ENCODE data around the gene SLAMF7.
A peak's percentile ranks its signal among the peaks of the same experiment; 100 is the strongest.

SLAMF7 gene

DNA sequence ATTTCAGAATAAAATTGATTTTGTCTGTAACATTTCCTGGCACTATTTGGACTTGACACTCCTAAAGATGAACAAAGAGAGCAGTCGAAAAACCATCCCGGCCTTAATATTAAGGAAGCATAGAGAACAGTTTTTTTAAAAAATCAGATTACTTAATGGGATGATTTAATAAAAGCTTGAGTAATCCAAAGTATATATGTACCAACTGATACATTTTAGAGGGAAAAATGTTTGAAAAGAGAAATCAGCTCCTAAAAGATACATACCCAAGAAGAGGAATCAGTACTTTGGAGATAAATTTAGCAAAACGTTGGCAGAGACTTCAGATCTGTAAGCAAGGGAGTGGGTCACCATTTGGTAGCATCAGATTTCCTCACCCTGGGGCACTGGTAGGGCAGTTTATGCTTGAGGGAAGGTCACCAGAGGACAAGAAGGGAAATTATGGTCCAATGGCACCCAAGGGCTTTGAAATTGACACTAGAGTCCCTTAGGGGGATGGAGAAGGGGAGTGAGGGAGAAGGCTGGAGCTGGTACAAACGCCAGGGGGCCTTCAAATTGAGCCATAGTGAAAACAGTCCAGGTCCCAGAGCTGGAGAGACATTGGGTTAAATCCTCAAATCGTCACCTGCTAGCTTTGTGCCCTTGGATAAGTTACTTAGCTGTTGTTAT, 5.9 kb downstream of the SLAMF7 start:
- no peak for DNase-seq (ENCODE audit: extremely low read depth in 1 of 2, low read depth in 1 of 2)

DNA sequence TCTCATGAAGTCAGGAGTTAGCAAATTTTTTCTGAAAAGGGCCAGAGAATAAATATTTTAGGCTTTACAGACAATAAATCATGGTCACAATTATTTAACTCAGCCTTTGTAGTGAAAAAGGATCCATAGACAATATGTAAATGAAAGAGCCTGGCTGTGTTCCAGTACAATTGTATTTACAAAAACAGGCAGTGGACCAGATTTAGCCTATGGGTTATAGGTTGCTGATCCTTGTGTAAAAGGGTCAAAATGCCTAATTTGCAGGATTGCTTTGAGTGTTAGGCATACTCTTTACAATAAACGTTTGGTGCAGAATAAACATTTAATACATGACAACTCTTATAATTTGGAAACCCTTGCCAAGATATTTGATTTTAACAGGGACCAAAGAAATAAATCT, 6.5 kb downstream of the SLAMF7 start:
- no peak for DNase-seq (ENCODE audit: extremely low read depth in 1 of 2, low read depth in 1 of 2)

GRCh38 chr1:160746836-160747500, 7.9 kb downstream of the SLAMF7 start:
- DNase-seq (ENCODE audit: extremely low read depth in 1 of 2, low read depth in 1 of 2) = no peak

DNA sequence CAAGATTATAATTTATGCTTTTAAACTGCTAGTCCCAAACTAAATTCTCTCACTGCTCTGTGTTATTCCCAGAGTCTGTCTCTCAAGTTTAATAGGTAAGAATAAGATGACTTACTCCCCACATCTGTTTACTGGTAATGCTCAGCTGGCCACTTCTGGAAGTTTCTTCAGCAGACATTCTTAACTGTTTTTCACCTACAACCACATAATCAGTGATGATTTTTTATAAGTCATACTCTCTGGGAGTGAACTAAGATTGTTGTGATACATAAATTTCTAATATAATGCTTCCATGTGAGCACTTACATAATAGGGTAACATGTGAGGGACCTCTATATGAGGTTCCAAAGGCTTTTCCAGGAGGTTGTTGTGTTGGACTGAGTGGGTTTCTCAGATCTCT, 8.7 kb downstream of the SLAMF7 start:
- DNase-seq (ENCODE audit: extremely low read depth in 1 of 2, low read depth in 1 of 2) = no peak

- no peak for DNase-seq (ENCODE audit: extremely low read depth in 1 of 2, low read depth in 1 of 2)
Measured at GRCh38 chr1:160748181-160748877, 9.3 kb downstream of the SLAMF7 start.

DNA sequence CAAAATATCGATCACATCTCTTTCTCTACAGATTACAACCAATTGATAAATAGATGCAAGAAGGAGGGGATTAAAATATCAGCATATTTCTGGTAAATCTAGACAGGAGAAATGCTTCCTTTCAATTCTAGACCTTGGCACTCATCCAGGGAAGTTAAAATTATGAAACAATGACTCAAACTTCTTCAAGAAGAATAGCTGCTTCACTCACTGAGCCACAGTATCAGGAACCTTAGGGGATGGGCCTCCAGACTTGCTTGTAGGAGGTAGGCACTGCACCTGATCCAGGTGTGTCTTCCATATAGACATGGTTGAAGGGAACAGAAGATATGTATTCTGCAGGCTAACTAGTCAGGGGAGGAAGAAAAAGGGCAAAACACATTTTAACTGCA, 9.8 kb downstream of the SLAMF7 start:
- DNase-seq (ENCODE audit: extremely low read depth in 1 of 2, low read depth in 1 of 2) = no peak

- DNase-seq (ENCODE audit: extremely low read depth in 1 of 2, low read depth in 1 of 2) = no peak
Measured at GRCh38 chr1:160750608-160751007, 11.6 kb downstream of the SLAMF7 start.

- DNase-seq (ENCODE audit: extremely low read depth in 1 of 2, low read depth in 1 of 2) = no peak
Measured at GRCh38 chr1:160752406-160752805, 13.4 kb downstream of the SLAMF7 start.

GRCh38 chr1:160752924-160753323, 13.9 kb downstream of the SLAMF7 start:
- DNase-seq (ENCODE audit: extremely low read depth in 1 of 2, low read depth in 1 of 2) = no peak

DNA sequence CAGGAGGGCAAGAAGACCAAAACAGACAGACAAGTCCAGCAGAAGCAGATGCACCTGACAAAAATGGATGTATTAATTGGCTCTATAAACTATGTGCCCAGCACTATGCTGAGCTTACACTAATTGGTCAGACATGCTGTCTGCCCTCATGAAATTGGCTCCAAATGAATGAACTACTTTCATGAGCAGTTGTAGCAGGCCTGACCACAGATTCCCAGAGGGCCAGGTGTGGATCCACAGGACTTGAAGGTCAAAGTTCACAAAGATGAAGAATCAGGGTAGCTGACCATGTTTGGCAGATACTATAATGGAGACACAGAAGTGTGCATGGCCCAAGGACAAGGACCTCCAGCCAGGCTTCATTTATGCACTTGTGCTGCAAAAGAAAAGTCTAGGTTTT, 14.5 kb downstream of the SLAMF7 start:
- DNase-seq (ENCODE audit: extremely low read depth in 1 of 2, low read depth in 1 of 2) = no peak

DNA sequence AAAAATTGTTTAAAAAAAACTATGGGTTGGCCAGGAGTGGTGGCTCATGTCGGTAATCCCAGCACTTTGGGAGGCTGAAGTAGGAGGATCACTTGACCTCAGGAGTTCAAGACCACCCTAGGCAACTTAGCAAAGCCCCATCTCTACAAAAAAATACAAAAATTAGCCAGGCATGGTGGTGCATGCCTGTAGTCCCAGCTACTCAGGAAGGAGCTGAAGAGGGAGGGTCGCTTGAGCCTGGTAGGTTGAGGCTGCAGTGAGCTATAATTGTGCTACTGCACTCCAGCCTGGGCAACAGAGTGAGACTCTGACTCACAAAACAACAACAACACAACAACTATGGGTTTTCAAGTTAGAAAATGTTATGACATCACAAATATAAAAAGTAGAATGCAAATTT, 16.4 kb downstream of the SLAMF7 start:
- DNase-seq (ENCODE audit: extremely low read depth in 1 of 2, low read depth in 1 of 2) = no peak

DNA sequence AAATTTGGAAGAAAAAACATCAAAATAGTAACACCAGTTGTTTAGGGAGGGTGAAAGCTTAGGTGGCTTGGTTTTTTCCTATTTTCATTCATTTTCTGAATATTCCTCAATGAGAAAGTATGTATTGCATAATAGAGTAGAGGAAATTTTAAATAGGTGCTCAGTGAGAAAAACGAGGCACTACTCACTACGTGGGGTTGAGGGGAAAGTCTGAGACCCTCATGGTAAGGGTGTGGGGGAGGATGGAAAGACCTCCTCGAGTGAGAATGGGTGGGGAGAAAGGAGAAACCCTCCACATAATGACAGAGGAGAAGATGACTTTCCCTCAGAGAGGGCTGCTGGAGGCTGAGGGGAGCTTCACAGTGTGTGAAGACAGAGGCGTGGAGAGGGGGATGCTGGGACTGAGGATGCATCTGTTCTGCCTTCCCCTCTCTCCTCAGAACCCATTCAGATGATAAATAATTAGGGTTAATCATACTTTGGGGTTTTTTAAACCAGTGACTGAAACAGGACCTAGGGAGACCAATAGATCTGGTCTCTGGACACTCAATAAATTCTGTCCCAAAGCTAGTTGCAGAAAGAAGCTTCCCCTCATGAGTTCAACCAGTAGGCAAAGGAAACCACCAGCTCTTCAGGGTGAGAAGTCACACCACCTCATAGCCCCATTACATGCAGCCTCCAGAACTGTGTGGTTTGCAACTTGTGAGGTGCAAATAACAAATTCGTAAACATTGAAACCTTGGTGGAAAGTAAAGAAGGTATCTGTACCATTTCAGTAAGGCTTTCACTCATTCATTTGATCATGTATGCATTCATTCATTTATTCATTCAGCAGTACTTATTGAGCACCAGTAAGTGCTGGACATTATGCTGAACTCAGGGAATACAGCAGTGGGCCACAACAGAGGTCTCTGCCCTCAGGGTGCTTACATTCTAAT, 17.1 kb downstream of the SLAMF7 start:
- DNase-seq (ENCODE audit: extremely low read depth in 1 of 2, low read depth in 1 of 2) = no peak

GRCh38 chr1:160756849-160757201, 17.8 kb downstream of the SLAMF7 start:
- DNase-seq (ENCODE audit: extremely low read depth in 1 of 2, low read depth in 1 of 2) = no peak

DNA sequence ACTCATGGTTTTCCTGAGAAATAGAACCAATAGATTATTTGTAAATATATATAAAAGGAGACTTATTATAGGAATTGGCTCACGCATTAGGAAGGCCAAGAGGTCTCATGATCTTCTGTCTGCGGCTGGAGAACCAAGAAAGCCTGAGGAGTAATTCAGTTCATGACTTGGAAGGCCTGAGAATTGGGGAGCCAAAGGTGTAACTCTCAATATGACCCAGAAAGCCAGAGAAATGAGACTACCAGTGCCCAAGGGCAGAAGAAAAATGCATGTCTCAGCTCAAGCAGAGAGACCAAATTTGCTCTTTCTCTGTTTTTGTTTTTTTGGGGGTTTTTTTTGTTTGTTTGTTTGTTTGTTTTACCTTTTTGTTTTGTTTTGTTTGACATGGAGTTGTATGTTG, 19.5 kb downstream of the SLAMF7 start:
- DNase-seq (ENCODE audit: extremely low read depth in 1 of 2, low read depth in 1 of 2) = no peak

DNA sequence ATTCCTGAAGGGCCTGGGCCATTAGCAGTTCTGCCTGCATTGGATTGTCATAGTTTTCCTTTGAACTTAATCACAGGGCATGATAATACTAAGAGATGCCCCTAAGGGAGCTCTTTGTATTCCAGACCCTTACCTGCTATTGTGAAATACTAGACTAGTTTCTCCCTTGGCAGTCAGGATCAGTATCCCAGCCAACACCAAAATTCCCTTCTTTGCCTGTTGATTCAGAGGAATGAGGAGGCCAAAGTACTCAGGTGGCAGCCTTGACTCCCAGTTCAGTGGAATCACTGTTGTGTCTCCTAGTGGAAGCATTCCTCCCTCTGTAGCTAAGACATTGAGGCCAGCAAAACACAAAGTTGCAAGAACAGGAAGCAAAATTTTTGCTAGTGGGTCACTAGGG, 20.7 kb downstream of the SLAMF7 start:
- DNase-seq (ENCODE audit: extremely low read depth in 1 of 2, low read depth in 1 of 2) = no peak

DNA sequence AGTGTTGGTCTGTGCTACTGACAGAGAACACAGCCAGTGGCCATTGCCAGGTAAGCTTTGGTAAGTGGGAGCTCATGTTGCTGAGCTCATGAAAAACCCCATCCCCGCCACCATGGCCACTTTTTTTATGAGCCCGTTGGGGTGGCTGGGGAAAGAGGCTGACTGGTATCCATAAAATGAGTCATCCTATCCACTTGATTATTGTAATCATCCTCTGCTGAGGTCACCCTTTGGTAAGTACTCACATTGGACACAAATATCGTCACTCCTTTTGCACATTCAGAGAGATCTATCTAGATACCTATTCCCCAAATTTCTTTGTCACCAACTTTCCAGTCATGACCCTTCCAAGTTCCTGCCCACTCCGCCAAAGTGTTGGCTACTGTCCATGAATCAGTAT, 22.0 kb downstream of the SLAMF7 start:
- no peak for DNase-seq (ENCODE audit: extremely low read depth in 1 of 2, low read depth in 1 of 2)

DNA sequence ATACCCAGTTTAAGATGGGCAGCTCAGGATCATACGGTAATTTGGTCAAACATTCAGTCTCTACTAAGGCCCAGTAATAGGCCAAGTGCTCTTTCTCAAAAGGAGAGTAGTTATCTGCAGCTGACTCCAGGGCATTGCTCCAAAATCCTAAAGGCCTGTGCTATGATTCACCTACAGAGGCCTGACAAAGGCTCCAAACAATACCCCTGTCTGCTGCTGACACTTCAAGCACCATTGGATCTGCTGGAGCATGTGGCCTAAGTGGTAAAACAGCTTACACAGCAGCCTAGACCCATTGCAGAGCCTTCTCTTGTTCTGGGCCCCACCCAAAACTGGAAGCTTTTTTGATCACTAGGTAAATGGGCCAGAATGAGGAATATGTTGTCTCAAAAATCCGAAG, 22.8 kb downstream of the SLAMF7 start:
- no peak for DNase-seq (ENCODE audit: extremely low read depth in 1 of 2, low read depth in 1 of 2)

GRCh38 chr1:160763993-160764392, 24.9 kb downstream of the SLAMF7 start:
- DNase-seq (ENCODE audit: extremely low read depth in 1 of 2, low read depth in 1 of 2) = no peak

GRCh38 chr1:160767395-160768294, 28.6 kb downstream of the SLAMF7 start:
- DNase-seq (ENCODE audit: extremely low read depth in 1 of 2, low read depth in 1 of 2) = no peak

DNA sequence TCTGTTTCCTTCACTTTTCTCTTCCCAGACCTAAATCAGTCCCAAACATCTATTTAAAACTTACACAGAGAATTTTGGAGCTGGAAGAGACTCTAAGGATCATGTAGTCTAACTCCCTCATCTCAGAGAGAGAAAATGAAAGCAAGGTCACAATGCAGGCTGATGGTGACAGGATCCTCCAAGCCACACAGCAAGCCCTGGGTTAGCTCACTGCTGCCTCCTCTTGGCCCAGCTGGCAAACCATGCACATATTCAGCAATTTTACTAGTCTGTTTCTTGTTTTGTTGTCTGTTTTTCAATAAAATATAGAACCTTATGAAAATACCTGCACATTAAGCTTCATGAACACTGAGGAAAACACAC, 29.2 kb downstream of the SLAMF7 start:
- DNase-seq (ENCODE audit: extremely low read depth in 1 of 2, low read depth in 1 of 2) = peak; percentile 70 to 71

Measured in activated CD8-positive, alpha-beta memory T cell treated with anti-CD3 and anti-CD28 coated beads for 1 hour (primary cell).